ENCODE measurements around the gene SMC1A. TPM values are rescaled to one million over a fixed set of nuclear protein-coding genes. Genes with fewer than 3 reads are reported as not detected.
"Not testable (repeated sequence)": the region's sequence is repeated elsewhere in the genome, so short reads cannot be mapped to it uniquely, and the experiment has no call there.

SMC1A gene
- polyA plus RNA-seq, 2 donors, result 9.0 to 13.1 TPM

DNA sequence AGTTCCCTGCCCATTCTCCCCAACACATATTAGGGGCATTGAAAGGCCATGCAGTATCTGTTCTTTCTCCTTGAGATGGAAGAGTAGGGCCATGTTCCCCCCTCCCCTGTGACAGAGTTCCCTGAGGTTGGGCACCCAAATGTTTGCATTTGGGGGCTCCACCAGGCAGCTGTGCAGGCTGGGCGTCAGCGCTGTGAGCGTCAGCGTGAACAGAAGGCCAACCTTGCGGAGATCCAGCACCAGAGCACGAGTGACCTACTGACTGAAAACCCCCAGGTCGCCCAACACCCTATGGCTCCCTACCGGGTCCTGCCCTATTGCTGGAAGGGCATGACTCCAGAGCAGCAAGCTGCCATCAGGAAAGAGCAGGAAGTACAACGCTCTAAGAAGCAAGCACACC lies 7.8 kb upstream of the SMC1A start:
- no peak overlapping the region for H3K4me3 ChIP-seq (ENCODE audit: low read depth in 1 of 2, low read length in 2 of 2)
- H3K4me1 ChIP-seq (ENCODE audit: control insufficient read depth in 2 of 2, insufficient read depth in 2 of 2, low read length in 1 of 2), result no peaks in the 10 kb centered on the region
- no peak overlapping the region for H3K27ac ChIP-seq (ENCODE audit: low read depth in 2 of 2, low read length in 1 of 2)
- WGBS, 2 donors, result 90 to 94% methylated on average over 9 of the region's 9 CpGs
- no peaks in the 10 kb centered on the region for H3K9me3 ChIP-seq (ENCODE audit: control insufficient read depth in 2 of 2, insufficient read depth in 1 of 2, low read depth in 1 of 2, low read length in 1 of 2)
- peaks cover 3 to 9% of the 10 kb centered on the region in 2 donors for H3K36me3 ChIP-seq (ENCODE audit: control insufficient read depth in 2 of 2, insufficient read depth in 2 of 2, low read length in 1 of 2)
- H3K27me3 ChIP-seq (ENCODE audit: control insufficient read depth in 1 of 2, insufficient read depth in 2 of 2, low read length in 2 of 2), result no peaks in the 10 kb centered on the region

DNA sequence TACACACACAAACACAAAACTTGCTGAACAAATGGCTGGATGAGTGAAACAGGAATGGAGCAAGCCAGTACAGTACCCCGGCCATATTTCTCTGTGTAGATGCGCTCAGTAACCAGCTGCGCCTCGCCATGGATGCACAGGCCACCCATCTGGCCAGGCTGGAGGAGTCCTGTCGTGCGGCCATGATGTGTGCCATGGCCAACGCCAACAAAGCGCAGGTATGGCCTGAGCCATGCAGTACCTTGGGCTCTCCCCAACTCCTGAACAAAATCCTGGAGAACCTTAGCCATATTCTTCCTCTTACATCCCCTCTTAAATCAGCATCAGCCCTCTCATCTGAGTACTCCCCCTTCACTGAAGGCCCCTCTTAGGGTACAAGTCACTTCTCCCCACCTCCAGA lies 7.3 kb upstream of the SMC1A start:
- H3K4me3 ChIP-seq (ENCODE audit: low read depth in 1 of 2, low read length in 2 of 2), result no peak overlapping the region
- H3K9me3 ChIP-seq (ENCODE audit: control insufficient read depth in 2 of 2, insufficient read depth in 1 of 2, low read depth in 1 of 2, low read length in 1 of 2), result no peaks in the 10 kb centered on the region
- H3K27me3 ChIP-seq (ENCODE audit: control insufficient read depth in 1 of 2, insufficient read depth in 2 of 2, low read length in 2 of 2), result no peaks in the 10 kb centered on the region
- 95 to 98% methylated on average over 8 of the region's 8 CpGs for whole genome bisulfite sequencing, 2 donors
- H3K27ac ChIP-seq (ENCODE audit: low read depth in 2 of 2, low read length in 1 of 2), result no peak overlapping the region
- no peaks in the 10 kb centered on the region for H3K4me1 ChIP-seq (ENCODE audit: control insufficient read depth in 2 of 2, insufficient read depth in 2 of 2, low read length in 1 of 2)
- peaks cover 3 to 9% of the 10 kb centered on the region in 2 donors for H3K36me3 ChIP-seq (ENCODE audit: control insufficient read depth in 2 of 2, insufficient read depth in 2 of 2, low read length in 1 of 2)

DNA sequence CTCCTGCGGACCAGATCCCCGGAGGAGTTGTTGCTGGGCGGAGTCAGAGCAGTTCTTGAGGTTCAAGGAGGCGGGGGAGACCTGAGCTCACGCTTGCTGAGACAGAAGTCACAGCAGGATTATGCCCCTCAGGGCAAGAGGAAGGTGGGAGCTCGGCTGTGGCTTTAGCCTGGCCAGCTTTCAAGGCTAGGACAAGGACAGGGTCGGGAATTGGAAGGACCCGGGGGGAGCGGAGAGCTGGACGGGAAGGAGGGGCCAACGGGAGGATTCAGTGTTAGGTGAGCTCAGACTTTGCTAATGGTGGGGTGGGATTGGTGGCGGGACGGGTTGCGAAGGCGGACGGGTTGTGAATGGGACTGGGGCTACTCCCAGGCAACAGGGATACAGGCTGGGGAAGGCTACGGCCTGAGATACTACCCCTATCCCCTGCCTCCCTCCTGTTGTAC lies 430 bp upstream of the SMC1A start, which contains the start of gene RIBC1:
TSS of gene RIBC1 (plus strand) at position 13 of the 446 bp plus-strand sequence. CDS start 3,404 bp downstream, outside the sequence.
- H3K27ac ChIP-seq (ENCODE audit: low read depth in 2 of 2, low read length in 1 of 2), result peak within 1 kb of the TSS; percentile 92 to 96
- no peaks in the 10 kb centered on the region for H3K27me3 ChIP-seq (ENCODE audit: control insufficient read depth in 1 of 2, insufficient read depth in 2 of 2, low read length in 2 of 2)
- peak within 1 kb of the TSS; percentile 74 to 87 for H3K4me3 ChIP-seq (ENCODE audit: low read depth in 1 of 2, low read length in 2 of 2)
- whole genome bisulfite sequencing, 2 donors, result 0 to 9% methylated on average over 17 of the region's 17 CpGs
- H3K4me1 ChIP-seq (ENCODE audit: control insufficient read depth in 2 of 2, insufficient read depth in 2 of 2, low read length in 1 of 2), result peaks cover 0 to 3% of the 10 kb centered on the region in 2 donors
- H3K9me3 ChIP-seq (ENCODE audit: control insufficient read depth in 2 of 2, insufficient read depth in 1 of 2, low read depth in 1 of 2, low read length in 1 of 2), result no peaks in the 10 kb centered on the region
- H3K36me3 ChIP-seq (ENCODE audit: control insufficient read depth in 2 of 2, insufficient read depth in 2 of 2, low read length in 1 of 2), result no peaks in the 10 kb centered on the region

DNA sequence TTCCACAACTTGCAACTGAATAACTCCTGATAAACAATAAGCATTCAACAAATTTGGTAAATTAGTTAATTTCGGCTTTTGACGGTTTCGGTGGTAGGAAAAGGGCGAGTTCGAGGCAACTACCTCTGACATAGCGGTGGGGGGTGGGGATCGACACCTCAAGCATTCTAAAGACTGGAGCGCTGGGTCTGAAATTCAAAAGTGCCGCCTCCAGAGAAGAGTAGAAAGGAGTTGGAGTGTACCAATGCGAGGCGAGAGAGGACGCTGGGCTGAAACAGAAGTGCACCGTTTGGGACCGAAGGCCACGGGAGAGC lies 725 bp downstream of the SMC1A start:
- Histone ChIP-seq H3K4me3 (ENCODE audit: low read depth in 1 of 2, low read length in 2 of 2) (peak overlapping the region; percentile 74 to 87), H3K27me3 (ENCODE audit: control insufficient read depth in 1 of 2, insufficient read depth in 2 of 2, low read length in 2 of 2) (no peaks in the 10 kb centered on the region), H3K27ac (ENCODE audit: low read depth in 2 of 2, low read length in 1 of 2) (peak overlapping the region; percentile 92 to 96), H3K36me3 (ENCODE audit: control insufficient read depth in 2 of 2, insufficient read depth in 2 of 2, low read length in 1 of 2) (no peaks in the 10 kb centered on the region), H3K9me3 (ENCODE audit: control insufficient read depth in 2 of 2, insufficient read depth in 1 of 2, low read depth in 1 of 2, low read length in 1 of 2) (no peaks in the 10 kb centered on the region), H3K4me1 (ENCODE audit: control insufficient read depth in 2 of 2, insufficient read depth in 2 of 2, low read length in 1 of 2) (peaks cover 0 to 3% of the 10 kb centered on the region in 2 donors)
- WGBS, 2 donors, result 0 to 2% methylated on average over 15 of the region's 15 CpGs

DNA sequence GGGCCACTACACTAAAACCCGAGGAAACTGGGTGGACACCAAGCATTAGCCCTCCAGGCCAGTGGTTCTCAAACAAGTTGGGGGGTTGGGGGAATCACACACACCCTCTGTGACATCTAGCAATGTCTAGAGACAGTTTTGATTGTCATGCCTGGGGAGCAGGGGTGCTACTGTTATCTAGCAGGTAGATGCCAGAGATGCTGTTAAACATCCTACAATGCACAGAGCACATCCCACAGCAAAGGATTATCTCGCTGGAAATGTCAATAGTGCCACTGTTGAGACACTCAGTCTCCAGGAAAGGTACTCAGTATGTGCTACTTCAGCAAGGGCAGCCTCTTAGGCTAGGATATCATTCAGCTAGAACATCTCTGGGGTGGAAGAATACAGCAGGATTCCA lies 1.3 kb downstream of the SMC1A start:
- H3K9me3 ChIP-seq (ENCODE audit: control insufficient read depth in 2 of 2, insufficient read depth in 1 of 2, low read depth in 1 of 2, low read length in 1 of 2), result no peaks in the 10 kb centered on the region
- H3K4me1 ChIP-seq (ENCODE audit: control insufficient read depth in 2 of 2, insufficient read depth in 2 of 2, low read length in 1 of 2), result peaks cover 0 to 3% of the 10 kb centered on the region in 2 donors
- H3K4me3 ChIP-seq (ENCODE audit: low read depth in 1 of 2, low read length in 2 of 2), result peak overlapping the region in 1 of 2 donors; percentile 87
- H3K27ac ChIP-seq (ENCODE audit: low read depth in 2 of 2, low read length in 1 of 2), result no peak overlapping the region
- WGBS, 2 donors, result 13 to 25% methylated on average over 2 of the region's 2 CpGs
- no peaks in the 10 kb centered on the region for H3K27me3 ChIP-seq (ENCODE audit: control insufficient read depth in 1 of 2, insufficient read depth in 2 of 2, low read length in 2 of 2)
- no peaks in the 10 kb centered on the region for H3K36me3 ChIP-seq (ENCODE audit: control insufficient read depth in 2 of 2, insufficient read depth in 2 of 2, low read length in 1 of 2)

DNA sequence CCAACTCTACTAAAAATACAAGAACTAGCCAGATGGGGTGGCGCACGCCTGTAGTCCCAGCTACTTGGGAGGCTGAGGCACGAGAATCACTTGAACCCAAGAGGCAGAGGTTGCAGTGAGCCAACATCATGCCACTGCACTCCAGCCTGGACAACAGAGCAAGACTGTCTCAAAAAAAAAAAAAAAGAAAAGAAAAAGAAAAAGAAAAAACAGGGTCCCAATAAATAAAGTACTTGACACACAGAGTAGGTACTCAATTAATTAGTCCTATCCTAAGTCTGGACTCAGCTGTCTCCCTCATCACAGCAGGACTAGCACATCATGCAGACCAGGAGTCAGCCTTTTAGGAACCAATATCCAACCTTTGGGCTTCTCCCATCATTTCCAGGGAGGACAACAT lies 2.1 kb downstream of the SMC1A start:
- H3K4me1 ChIP-seq (ENCODE audit: control insufficient read depth in 2 of 2, insufficient read depth in 2 of 2, low read length in 1 of 2); H3K27ac ChIP-seq (ENCODE audit: low read depth in 2 of 2, low read length in 1 of 2); H3K9me3 ChIP-seq (ENCODE audit: control insufficient read depth in 2 of 2, insufficient read depth in 1 of 2, low read depth in 1 of 2, low read length in 1 of 2); H3K36me3 ChIP-seq (ENCODE audit: control insufficient read depth in 2 of 2, insufficient read depth in 2 of 2, low read length in 1 of 2); H3K27me3 ChIP-seq (ENCODE audit: control insufficient read depth in 1 of 2, insufficient read depth in 2 of 2, low read length in 2 of 2); H3K4me3 ChIP-seq (ENCODE audit: low read depth in 1 of 2, low read length in 2 of 2): not testable (repeated sequence)
- WGBS, 2 donors, result 94 to 95% methylated on average over 3 of the region's 3 CpGs

DNA sequence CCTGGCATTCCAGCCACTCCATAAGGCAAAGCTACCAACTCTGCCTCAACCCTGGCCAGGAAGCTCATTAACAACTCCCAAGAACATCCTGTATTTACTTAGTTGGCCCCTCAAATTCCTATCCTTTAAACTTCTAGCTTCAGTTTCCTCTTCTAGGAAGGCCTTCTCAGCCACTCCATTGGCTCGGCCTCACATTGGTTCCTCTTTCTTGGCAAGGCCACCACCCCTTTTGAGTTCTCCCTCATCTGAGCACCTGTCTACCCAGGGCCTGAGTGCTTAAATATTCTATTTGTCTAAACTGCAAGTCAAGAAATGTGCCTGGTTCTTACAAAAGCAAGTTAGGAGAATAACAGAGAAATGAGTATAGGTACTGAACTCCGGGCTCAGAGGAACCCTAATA lies 10.0 kb downstream of the SMC1A start:
- Histone ChIP-seq H3K9me3 (ENCODE audit: control insufficient read depth in 2 of 2, insufficient read depth in 1 of 2, low read depth in 1 of 2, low read length in 1 of 2) (no peaks in the 10 kb centered on the region), H3K4me3 (ENCODE audit: low read depth in 1 of 2, low read length in 2 of 2) (no peak overlapping the region), H3K36me3 (ENCODE audit: control insufficient read depth in 2 of 2, insufficient read depth in 2 of 2, low read length in 1 of 2) (peaks cover 13 to 23% of the 10 kb centered on the region in 2 donors), H3K27me3 (ENCODE audit: control insufficient read depth in 1 of 2, insufficient read depth in 2 of 2, low read length in 2 of 2) (no peaks in the 10 kb centered on the region), H3K27ac (ENCODE audit: low read depth in 2 of 2, low read length in 1 of 2) (no peak overlapping the region), H3K4me1 (ENCODE audit: control insufficient read depth in 2 of 2, insufficient read depth in 2 of 2, low read length in 1 of 2) (no peaks in the 10 kb centered on the region)
- 90 to 98% methylated on average over 2 of the region's 2 CpGs for WGBS, 2 donors

DNA sequence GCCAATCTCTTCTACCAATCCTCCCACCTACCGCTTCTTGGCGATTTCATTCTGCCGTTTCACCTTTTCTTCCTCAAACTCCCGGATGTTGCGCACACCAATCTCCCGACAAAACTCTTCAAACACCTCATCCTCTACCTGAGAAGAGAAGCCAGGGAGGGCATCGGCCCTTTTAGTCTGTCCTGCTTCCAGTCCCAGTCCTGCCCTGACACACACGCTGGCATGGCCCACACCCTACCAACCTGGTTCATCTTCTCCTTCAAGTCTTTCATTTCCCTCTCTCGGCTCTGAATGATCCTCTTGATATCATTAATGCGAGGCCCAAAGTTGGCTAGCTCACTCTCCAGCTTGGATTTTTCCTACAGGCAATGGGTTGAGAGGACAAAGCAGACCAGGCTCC lies 18.9 kb downstream of the SMC1A start:
- Histone ChIP-seq H3K4me3 (ENCODE audit: low read depth in 1 of 2, low read length in 2 of 2) (no peak overlapping the region), H3K36me3 (ENCODE audit: control insufficient read depth in 2 of 2, insufficient read depth in 2 of 2, low read length in 1 of 2) (peaks cover 10 to 18% of the 10 kb centered on the region in 2 donors), H3K4me1 (ENCODE audit: control insufficient read depth in 2 of 2, insufficient read depth in 2 of 2, low read length in 1 of 2) (no peaks in the 10 kb centered on the region), H3K27me3 (ENCODE audit: control insufficient read depth in 1 of 2, insufficient read depth in 2 of 2, low read length in 2 of 2) (no peaks in the 10 kb centered on the region), H3K9me3 (ENCODE audit: control insufficient read depth in 2 of 2, insufficient read depth in 1 of 2, low read depth in 1 of 2, low read length in 1 of 2) (no peaks in the 10 kb centered on the region), H3K27ac (ENCODE audit: low read depth in 2 of 2, low read length in 1 of 2) (no peak overlapping the region)
- 89 to 95% methylated on average over 10 of the region's 10 CpGs for WGBS, 2 donors

DNA sequence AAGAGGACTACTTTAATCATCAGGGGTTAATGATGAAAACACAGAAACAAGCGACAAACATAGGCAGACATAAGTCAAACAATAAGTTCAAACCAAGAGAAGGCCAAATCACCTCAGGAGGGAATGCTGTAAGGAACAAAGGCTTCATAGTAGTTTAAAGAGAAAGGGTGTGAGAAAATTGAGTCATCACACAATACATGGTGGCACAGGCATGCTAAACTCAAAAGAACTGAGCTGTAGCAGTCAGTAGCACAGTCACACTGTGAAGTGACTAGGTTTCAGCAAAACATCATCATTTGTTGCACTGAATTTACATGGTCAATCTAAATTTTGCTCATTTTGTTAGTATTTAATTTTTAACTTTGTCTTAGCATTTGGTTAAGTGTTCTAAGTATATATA lies 24.2 kb downstream of the SMC1A start:
- no peaks in the 10 kb centered on the region for H3K36me3 ChIP-seq (ENCODE audit: control insufficient read depth in 2 of 2, insufficient read depth in 2 of 2, low read length in 1 of 2)
- WGBS, 2 donors, result 64 to 92% methylated on average over 1 of the region's 1 CpG

DNA sequence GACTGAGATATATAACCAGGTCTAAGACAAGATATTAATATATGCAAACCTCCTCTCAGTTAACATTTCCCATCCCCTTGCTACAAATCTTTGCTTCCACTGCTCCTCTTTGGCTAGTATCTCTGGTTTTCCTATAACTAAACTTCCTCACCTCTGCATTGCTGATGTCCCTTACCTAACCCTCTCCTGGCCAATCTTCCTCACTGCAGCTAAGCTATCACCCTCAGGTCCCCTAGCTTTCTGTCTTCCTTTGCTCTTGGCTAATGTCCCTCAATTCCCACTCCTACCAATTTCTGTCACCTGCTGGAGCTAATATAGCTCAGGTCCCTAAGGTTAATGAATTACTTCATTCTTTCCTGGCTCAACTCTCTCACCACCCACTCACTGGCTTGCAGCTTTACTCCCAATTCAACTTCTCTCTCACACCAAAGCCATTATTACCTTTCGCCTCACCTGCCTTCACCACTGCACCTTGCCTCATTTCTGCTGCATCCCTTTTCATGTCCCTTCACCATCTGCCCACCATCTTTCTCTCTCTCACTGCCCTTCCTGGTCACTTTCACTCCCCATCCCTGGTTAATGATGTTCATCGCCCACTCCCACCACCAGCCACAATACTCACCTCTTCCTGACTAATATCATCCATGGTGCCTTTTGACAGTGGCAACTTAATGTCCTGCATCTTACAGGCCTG lies 26.7 kb downstream of the SMC1A start:
- H3K4me1 ChIP-seq (ENCODE audit: control insufficient read depth in 2 of 2, insufficient read depth in 2 of 2, low read length in 1 of 2), result no peaks in the 10 kb centered on the region
- 95 to 98% methylated on average over 2 of the region's 2 CpGs for WGBS, 2 donors
- no peaks in the 10 kb centered on the region for H3K9me3 ChIP-seq (ENCODE audit: control insufficient read depth in 2 of 2, insufficient read depth in 1 of 2, low read depth in 1 of 2, low read length in 1 of 2)
- no peak overlapping the region for H3K27ac ChIP-seq (ENCODE audit: low read depth in 2 of 2, low read length in 1 of 2)
- no peaks in the 10 kb centered on the region for H3K36me3 ChIP-seq (ENCODE audit: control insufficient read depth in 2 of 2, insufficient read depth in 2 of 2, low read length in 1 of 2)
- H3K4me3 ChIP-seq (ENCODE audit: low read depth in 1 of 2, low read length in 2 of 2), result no peak overlapping the region
- no peaks in the 10 kb centered on the region for H3K27me3 ChIP-seq (ENCODE audit: control insufficient read depth in 1 of 2, insufficient read depth in 2 of 2, low read length in 2 of 2)

More for the DNA sequence above, 24.2 kb downstream of the SMC1A start:
- no peak overlapping the region for H3K4me3 ChIP-seq (ENCODE audit: low read depth in 1 of 2, low read length in 2 of 2)
- no peaks in the 10 kb centered on the region for H3K9me3 ChIP-seq (ENCODE audit: control insufficient read depth in 2 of 2, insufficient read depth in 1 of 2, low read depth in 1 of 2, low read length in 1 of 2)
- no peak overlapping the region for H3K27ac ChIP-seq (ENCODE audit: low read depth in 2 of 2, low read length in 1 of 2)
- H3K27me3 ChIP-seq (ENCODE audit: control insufficient read depth in 1 of 2, insufficient read depth in 2 of 2, low read length in 2 of 2), result no peaks in the 10 kb centered on the region
- no peaks in the 10 kb centered on the region for H3K4me1 ChIP-seq (ENCODE audit: control insufficient read depth in 2 of 2, insufficient read depth in 2 of 2, low read length in 1 of 2)

Measured in esophagus (tissue), 2 donors.